GM12874 (cell line): ENCODE measurements around the gene PEX10.

Experiments
- CTCF ChIP-seq: IDR thresholded peaks from 2 replicates; pipeline ENCODE4 v1.5.1; 2011; ENCODE audit warnings: low read depth, mild to moderate bottlenecking, control low read depth, low read length, moderate library complexity; ENCODE audit not compliant: insufficient read depth

The PEX10 gene

GRCh38 chr1:2378956-2379732, 33.2 kb downstream of the PEX10 start:
- no peak for TF ChIP-seq CTCF

- TF ChIP-seq CTCF: no peak
Measured at GRCh38 chr1:2378441-2378851, 33.9 kb downstream of the PEX10 start.

- no peak for TF ChIP-seq CTCF
Measured at GRCh38 chr1:2377751-2378440, 34.5 kb downstream of the PEX10 start.

- no peak for TF ChIP-seq CTCF
Measured at GRCh38 chr1:2376931-2377672, 35.3 kb downstream of the PEX10 start.

- TF ChIP-seq CTCF: no peak
Measured at GRCh38 chr1:2376261-2376741, 36.1 kb downstream of the PEX10 start.

GRCh38 chr1:2375923-2376260, 36.5 kb downstream of the PEX10 start:
- TF ChIP-seq CTCF: no peak

- TF ChIP-seq CTCF: no peak
Measured at GRCh38 chr1:2375246-2375922, 37.0 kb downstream of the PEX10 start.
